PFSK-1 (cell line): ENCODE measurements around the gene DRP2.

ENCODE experiments used
- FOXP2 ChIP-seq: optimal IDR thresholded peaks from 2 replicates; pipeline ENCODE3; 2011; ENCODE audit warnings: borderline replicate concordance, control low read depth, inconsistent platforms; ENCODE audit not compliant: insufficient read depth; ENCODE audit errors: extremely low read length, extremely low read depth
- POLR2AphosphoS5 ChIP-seq: IDR thresholded peaks from 2 replicates; pipeline ENCODE4 v1.6.1; 2012; ENCODE audit warnings: low read depth, mild to moderate bottlenecking, control low read depth, low read length, moderate library complexity
- SIN3A ChIP-seq: IDR thresholded peaks from 2 replicates; pipeline ENCODE4 v1.6.1; 2012; ENCODE audit warnings: mild to moderate bottlenecking, low read length, moderate library complexity, borderline replicate concordance; ENCODE audit not compliant: insufficient read depth
- TAF1 ChIP-seq: IDR thresholded peaks from 2 replicates; pipeline ENCODE4 v1.6.1; 2012; ENCODE audit warnings: low read length, control low read depth, borderline replicate concordance; ENCODE audit not compliant: insufficient read depth
- TF ChIP-seq, protein P1 (sequence below), 2 experiments: IDR thresholded peaks; 2 replicates each; pipeline versions ENCODE4 v1.6.1 to v1.8.0; 2011 to 2012; ENCODE audit warnings: low read depth in 2 of 2, low read length in 2 of 2, control low read depth in 1 of 2, inconsistent platforms in 1 of 2, mild to moderate bottlenecking in 1 of 2, moderate library complexity in 1 of 2; ENCODE audit not compliant: insufficient read depth in 1 of 2

Gene DRP2

DNA sequence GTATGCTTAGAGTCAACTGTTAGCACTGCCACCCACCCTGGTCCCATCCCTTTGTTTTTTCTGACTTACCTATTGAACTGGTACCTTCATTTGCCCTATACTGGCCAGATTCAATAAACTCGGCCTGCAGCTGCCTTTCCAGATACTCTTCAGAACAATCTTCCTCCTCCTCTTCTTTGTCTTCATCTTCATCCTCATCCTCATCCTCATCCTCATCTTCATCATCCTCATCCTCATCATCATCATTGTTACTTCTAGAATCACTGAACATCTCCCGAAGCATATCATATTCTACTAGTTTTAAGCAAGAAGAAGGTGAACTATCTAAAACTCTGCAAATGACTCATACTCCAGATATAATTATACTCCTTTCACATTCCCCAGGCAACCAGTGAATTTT lies 56.7 kb downstream of the DRP2 start:
- TF ChIP-seq POLR2AphosphoS5 (no peak), SIN3A (no peak)

DNA sequence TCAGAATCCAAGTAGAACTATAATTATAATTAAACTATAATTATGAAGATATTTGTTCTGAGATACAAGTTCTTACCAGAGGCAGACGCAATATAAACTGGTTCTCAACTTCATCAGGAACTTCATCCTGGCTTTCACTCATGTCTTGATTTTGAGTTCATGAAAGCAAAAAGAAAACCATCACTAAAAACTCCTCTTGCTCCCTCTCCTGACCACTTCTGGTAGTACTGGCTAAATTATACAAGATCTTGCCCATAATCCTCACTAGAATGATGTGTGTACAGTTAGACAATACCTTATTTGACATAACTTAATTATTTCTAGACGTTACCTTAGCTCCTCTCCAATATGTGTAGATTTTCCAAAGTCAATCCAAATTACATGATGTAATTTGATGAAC lies 67.8 kb downstream of the DRP2 start:
- TF ChIP-seq FOXP2 (no peak), SIN3A (no peak), POLR2AphosphoS5 (no peak), TAF1 (no peak)
- TF ChIP-seq, protein P1, sequence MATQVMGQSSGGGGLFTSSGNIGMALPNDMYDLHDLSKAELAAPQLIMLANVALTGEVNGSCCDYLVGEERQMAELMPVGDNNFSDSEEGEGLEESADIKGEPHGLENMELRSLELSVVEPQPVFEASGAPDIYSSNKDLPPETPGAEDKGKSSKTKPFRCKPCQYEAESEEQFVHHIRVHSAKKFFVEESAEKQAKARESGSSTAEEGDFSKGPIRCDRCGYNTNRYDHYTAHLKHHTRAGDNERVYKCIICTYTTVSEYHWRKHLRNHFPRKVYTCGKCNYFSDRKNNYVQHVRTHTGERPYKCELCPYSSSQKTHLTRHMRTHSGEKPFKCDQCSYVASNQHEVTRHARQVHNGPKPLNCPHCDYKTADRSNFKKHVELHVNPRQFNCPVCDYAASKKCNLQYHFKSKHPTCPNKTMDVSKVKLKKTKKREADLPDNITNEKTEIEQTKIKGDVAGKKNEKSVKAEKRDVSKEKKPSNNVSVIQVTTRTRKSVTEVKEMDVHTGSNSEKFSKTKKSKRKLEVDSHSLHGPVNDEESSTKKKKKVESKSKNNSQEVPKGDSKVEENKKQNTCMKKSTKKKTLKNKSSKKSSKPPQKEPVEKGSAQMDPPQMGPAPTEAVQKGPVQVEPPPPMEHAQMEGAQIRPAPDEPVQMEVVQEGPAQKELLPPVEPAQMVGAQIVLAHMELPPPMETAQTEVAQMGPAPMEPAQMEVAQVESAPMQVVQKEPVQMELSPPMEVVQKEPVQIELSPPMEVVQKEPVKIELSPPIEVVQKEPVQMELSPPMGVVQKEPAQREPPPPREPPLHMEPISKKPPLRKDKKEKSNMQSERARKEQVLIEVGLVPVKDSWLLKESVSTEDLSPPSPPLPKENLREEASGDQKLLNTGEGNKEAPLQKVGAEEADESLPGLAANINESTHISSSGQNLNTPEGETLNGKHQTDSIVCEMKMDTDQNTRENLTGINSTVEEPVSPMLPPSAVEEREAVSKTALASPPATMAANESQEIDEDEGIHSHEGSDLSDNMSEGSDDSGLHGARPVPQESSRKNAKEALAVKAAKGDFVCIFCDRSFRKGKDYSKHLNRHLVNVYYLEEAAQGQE (IDR thresholded peaks at IDR 0.05; ENCODE audit: insufficient read depth in 1 of 2, low read depth in 2 of 2, low read length in 2 of 2): no peak

DNA sequence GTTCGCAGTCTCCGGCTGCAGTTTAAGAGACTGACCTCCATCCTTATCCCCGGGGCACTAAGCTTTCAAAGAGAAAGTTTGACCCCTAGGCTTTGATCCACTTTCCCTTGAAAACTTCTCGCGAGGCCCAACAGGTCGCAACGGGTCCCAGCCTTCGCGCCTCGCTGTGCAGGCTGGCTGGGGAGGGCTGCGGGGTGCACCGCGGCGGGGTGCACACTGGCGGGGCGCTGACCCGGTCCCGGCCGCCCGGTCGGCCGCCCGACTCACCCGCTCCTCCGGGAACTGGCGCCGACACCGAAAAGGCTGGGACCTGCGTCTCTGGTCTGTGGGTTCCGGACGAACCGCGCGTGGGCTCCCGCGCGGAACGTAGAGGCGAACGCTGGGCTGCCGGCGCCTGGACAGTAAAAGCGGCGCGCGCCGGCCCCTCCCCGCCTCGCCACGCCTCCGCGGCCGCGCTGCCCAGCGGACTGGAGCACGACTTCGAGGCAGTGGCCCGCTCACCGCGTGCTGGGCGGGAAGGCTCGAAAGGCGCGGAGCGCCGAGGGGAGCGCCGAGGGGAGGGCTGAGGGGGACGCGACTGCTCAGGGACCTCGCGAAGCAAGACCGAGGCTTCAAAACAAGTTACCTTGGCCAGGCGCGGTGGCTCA lies 71.5 kb downstream of the DRP2 start, which contains the start of gene TAF7L:
Gene TAF7L (minus strand): TSS at position 378 of the 647 bp plus-strand sequence. CDS start 3,791 bp downstream, outside the sequence.
- no peak for TF ChIP-seq SIN3A
- TF ChIP-seq FOXP2: no peak
- no peak for TF ChIP-seq POLR2AphosphoS5
- TF ChIP-seq, protein P1 (IDR thresholded peaks at IDR 0.05; ENCODE audit: insufficient read depth in 1 of 2, low read depth in 2 of 2, low read length in 2 of 2): no peak
- no peak for TF ChIP-seq TAF1

DNA sequence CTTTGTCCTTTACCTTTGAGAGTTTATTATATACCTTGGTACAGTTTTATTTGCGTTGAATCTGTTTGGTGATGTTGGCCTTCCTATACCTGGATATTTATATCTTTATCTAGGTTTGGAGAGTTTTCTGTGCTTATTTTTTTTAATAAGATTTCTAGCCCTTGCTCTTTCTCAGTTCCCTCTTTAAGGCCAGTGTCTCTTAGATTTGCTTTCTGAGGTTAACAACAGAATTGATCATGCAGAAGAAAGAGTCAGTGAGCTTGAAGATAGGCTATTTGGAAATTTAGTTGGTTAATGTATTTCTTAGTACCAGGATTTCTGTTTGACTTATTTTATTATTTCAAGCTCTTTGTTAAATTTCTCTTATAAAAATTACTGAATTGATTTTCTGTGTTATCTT lies 84.2 kb downstream of the DRP2 start:
- TF ChIP-seq POLR2AphosphoS5: no peak
- TF ChIP-seq FOXP2: no peak
- TF ChIP-seq, protein P1 (IDR thresholded peaks at IDR 0.05; ENCODE audit: insufficient read depth in 1 of 2, low read depth in 2 of 2, low read length in 2 of 2): no peak
- TF ChIP-seq SIN3A: no peak
- no peak for TF ChIP-seq TAF1
